Measurements from ENCODE around the gene SPSB4. TPM values are rescaled to one million over a fixed set of nuclear protein-coding genes. Genes with fewer than 3 reads are reported as not detected.

The SPSB4 gene
- total and polyA plus RNA-seq, 4 experiments from 2014 or later, result not detected

- no peaks in the 10 kb centered on the region for H3K27me3 ChIP-seq (ENCODE audit: insufficient read depth, low read length)
- Mint-ChIP-seq H3K27ac (no peak overlapping the region), H3K4me1 (peaks cover 0 to 1% (median 0%) of the 10 kb centered on the region in 4 donors), H3K36me3 (no peaks in the 10 kb centered on the region), H3K4me3 (no peak overlapping the region), H3K27me3 (peaks cover 17 to 30% of the 10 kb centered on the region in 2 donors), H3K9me3 (peaks cover 0 to 5% (median 0%) of the 10 kb centered on the region in 8 donors)
- intact Hi-C loops (cut with micrococcal nuclease), result no loop called here
- H3K27ac ChIP-seq (ENCODE audit: low read depth, low read length), result no peak overlapping the region
- no peaks in the 10 kb centered on the region for H3K4me1 ChIP-seq (ENCODE audit: insufficient read depth, low read length)
- no peak for DNase-seq
- ChIA-PET CTCF (ENCODE audit: partially characterized antibody) (interaction anchor here (0.7 kb wide), 1 partner anchor 20 kb away, joined by 3 read pairs; no protein-coding TSS in a partner anchor), POLR2A (ENCODE audit: partially characterized antibody) (no interaction called here)
- no peaks in the 10 kb centered on the region for H3K9me3 ChIP-seq (ENCODE audit: control insufficient read depth in 1 of 2, low read length in 2 of 2)
- H3K4me3 ChIP-seq (ENCODE audit: low read length in 2 of 2), result no peak overlapping the region
- H3K36me3 ChIP-seq (ENCODE audit: insufficient read depth, low read length), result no peaks in the 10 kb centered on the region
Observed at GRCh38 chr3:141123677-141124410, 72.7 kb downstream of the SPSB4 start.

GRCh38 chr3:141124715-141125114 lies 73.6 kb downstream of the SPSB4 start:
- intact Hi-C loops (cut with micrococcal nuclease), result no loop called here
- H3K9me3 ChIP-seq (ENCODE audit: control insufficient read depth in 1 of 2, low read length in 2 of 2), result no peaks in the 10 kb centered on the region
- H3K36me3 Mint-ChIP-seq, result no peaks in the 10 kb centered on the region
- H3K36me3 ChIP-seq (ENCODE audit: insufficient read depth, low read length), result no peaks in the 10 kb centered on the region
- DNase-seq, result no peak
- POLR2A ChIA-PET (ENCODE audit: partially characterized antibody), result interaction anchor here (0.5 kb wide), 1 partner anchor 21 kb away, joined by 3 read pairs; no protein-coding TSS in a partner anchor
- peak overlapping the region in 1 of 7 donors; percentile 28 for H3K27ac Mint-ChIP-seq
- no peak overlapping the region for H3K4me3 Mint-ChIP-seq
- peaks cover 17 to 30% of the 10 kb centered on the region in 2 donors for H3K27me3 Mint-ChIP-seq
- H3K27me3 ChIP-seq (ENCODE audit: insufficient read depth, low read length), result no peaks in the 10 kb centered on the region
- H3K4me1 ChIP-seq (ENCODE audit: insufficient read depth, low read length), result no peaks in the 10 kb centered on the region
- no peak overlapping the region for H3K27ac ChIP-seq (ENCODE audit: low read depth, low read length)
- CTCF ChIA-PET (ENCODE audit: partially characterized antibody), result no interaction called here
- H3K9me3 Mint-ChIP-seq, result peaks cover 0 to 2% (median 0%) of the 10 kb centered on the region in 8 donors
- no peak overlapping the region for H3K4me3 ChIP-seq (ENCODE audit: low read length in 2 of 2)
- peaks cover 0 to 1% (median 0%) of the 10 kb centered on the region in 4 donors for H3K4me1 Mint-ChIP-seq

- no peak overlapping the region for H3K4me3 ChIP-seq (ENCODE audit: low read length in 2 of 2)
- CTCF ChIA-PET (ENCODE audit: partially characterized antibody), result no interaction called here
- H3K4me3 Mint-ChIP-seq, result no peak overlapping the region
Observed at GRCh38 chr3:141125351-141125750, 74.2 kb downstream of the SPSB4 start.

GRCh38 chr3:141126661-141127343 lies 75.7 kb downstream of the SPSB4 start:
- Histone ChIP-seq H3K27ac (ENCODE audit: low read depth, low read length) (no peak overlapping the region), H3K36me3 (ENCODE audit: insufficient read depth, low read length) (no peaks in the 10 kb centered on the region), H3K4me3 (ENCODE audit: low read length in 2 of 2) (no peak overlapping the region), H3K9me3 (ENCODE audit: control insufficient read depth in 1 of 2, low read length in 2 of 2) (no peaks in the 10 kb centered on the region), H3K27me3 (ENCODE audit: insufficient read depth, low read length) (no peaks in the 10 kb centered on the region), H3K4me1 (ENCODE audit: insufficient read depth, low read length) (no peaks in the 10 kb centered on the region)
- Mint-ChIP-seq H3K27me3 (peaks cover 10 to 25% of the 10 kb centered on the region in 2 donors), H3K4me1 (peaks cover 0 to 1% (median 0%) of the 10 kb centered on the region in 4 donors), H3K9me3 (peaks cover 0 to 3% (median 0%) of the 10 kb centered on the region in 8 donors), H3K4me3 (no peak overlapping the region), H3K36me3 (no peaks in the 10 kb centered on the region), H3K27ac (no peak overlapping the region)
- DNase-seq, result no peak
- intact Hi-C loops (cut with micrococcal nuclease), result no loop called here
- ChIA-PET CTCF (ENCODE audit: partially characterized antibody) (no interaction called here), POLR2A (ENCODE audit: partially characterized antibody) (no interaction called here)

More at GRCh38 chr3:141125351-141125750, 74.2 kb downstream of the SPSB4 start:
- H3K36me3 Mint-ChIP-seq, result no peaks in the 10 kb centered on the region
- intact Hi-C loops (cut with micrococcal nuclease), result no loop called here
- H3K27ac ChIP-seq (ENCODE audit: low read depth, low read length), result no peak overlapping the region
- H3K27me3 Mint-ChIP-seq, result peaks cover 16 to 25% of the 10 kb centered on the region in 2 donors
- H3K9me3 ChIP-seq (ENCODE audit: control insufficient read depth in 1 of 2, low read length in 2 of 2), result no peaks in the 10 kb centered on the region
- no peak for DNase-seq
- peaks cover 0 to 1% (median 0%) of the 10 kb centered on the region in 4 donors for H3K4me1 Mint-ChIP-seq
- H3K27me3 ChIP-seq (ENCODE audit: insufficient read depth, low read length), result no peaks in the 10 kb centered on the region
- POLR2A ChIA-PET (ENCODE audit: partially characterized antibody), result interaction anchor here (0.5 kb wide), 1 partner anchor 21 kb away, joined by 3 read pairs; no protein-coding TSS in a partner anchor
- peaks cover 0 to 2% (median 0%) of the 10 kb centered on the region in 8 donors for H3K9me3 Mint-ChIP-seq
- H3K4me1 ChIP-seq (ENCODE audit: insufficient read depth, low read length), result no peaks in the 10 kb centered on the region
- H3K27ac Mint-ChIP-seq, result no peak overlapping the region
- H3K36me3 ChIP-seq (ENCODE audit: insufficient read depth, low read length), result no peaks in the 10 kb centered on the region

GRCh38 chr3:141127344-141128125 lies 76.4 kb downstream of the SPSB4 start:
- Histone ChIP-seq H3K27ac (ENCODE audit: low read depth, low read length) (no peak overlapping the region), H3K9me3 (ENCODE audit: control insufficient read depth in 1 of 2, low read length in 2 of 2) (no peaks in the 10 kb centered on the region), H3K27me3 (ENCODE audit: insufficient read depth, low read length) (no peaks in the 10 kb centered on the region), H3K36me3 (ENCODE audit: insufficient read depth, low read length) (no peaks in the 10 kb centered on the region), H3K4me3 (ENCODE audit: low read length in 2 of 2) (no peak overlapping the region), H3K4me1 (ENCODE audit: insufficient read depth, low read length) (no peaks in the 10 kb centered on the region)
- Mint-ChIP-seq H3K36me3 (no peaks in the 10 kb centered on the region), H3K27ac (no peak overlapping the region), H3K4me3 (no peak overlapping the region), H3K27me3 (peaks cover 10 to 25% of the 10 kb centered on the region in 2 donors), H3K4me1 (peaks cover 0 to 1% (median 0%) of the 10 kb centered on the region in 4 donors), H3K9me3 (peaks cover 0 to 4% (median 0%) of the 10 kb centered on the region in 8 donors)
- ChIA-PET CTCF (ENCODE audit: partially characterized antibody) (no interaction called here), POLR2A (ENCODE audit: partially characterized antibody) (no interaction called here)
- no peak for DNase-seq
- intact Hi-C loops (cut with micrococcal nuclease), result no loop called here

GRCh38 chr3:141128126-141128777 lies 77.1 kb downstream of the SPSB4 start:
- Histone ChIP-seq H3K36me3 (ENCODE audit: insufficient read depth, low read length) (no peaks in the 10 kb centered on the region), H3K27me3 (ENCODE audit: insufficient read depth, low read length) (no peaks in the 10 kb centered on the region), H3K4me1 (ENCODE audit: insufficient read depth, low read length) (no peaks in the 10 kb centered on the region), H3K27ac (ENCODE audit: low read depth, low read length) (no peak overlapping the region), H3K4me3 (ENCODE audit: low read length in 2 of 2) (no peak overlapping the region), H3K9me3 (ENCODE audit: control insufficient read depth in 1 of 2, low read length in 2 of 2) (no peaks in the 10 kb centered on the region)
- peak overlapping the region in 1 of 7 donors; percentile 19 for H3K27ac Mint-ChIP-seq
- peaks cover 0 to 1% (median 0%) of the 10 kb centered on the region in 4 donors for H3K4me1 Mint-ChIP-seq
- intact Hi-C loops (cut with micrococcal nuclease), result no loop called here
- peaks cover 5 to 21% of the 10 kb centered on the region in 2 donors for H3K27me3 Mint-ChIP-seq
- POLR2A ChIA-PET (ENCODE audit: partially characterized antibody), result no interaction called here
- no peak overlapping the region for H3K4me3 Mint-ChIP-seq
- peaks cover 0 to 6% (median 0%) of the 10 kb centered on the region in 8 donors for H3K9me3 Mint-ChIP-seq
- DNase-seq, result no peak
- H3K36me3 Mint-ChIP-seq, result no peaks in the 10 kb centered on the region
- CTCF ChIA-PET (ENCODE audit: partially characterized antibody), result no interaction called here
